NCI-H345 (cell line): Measurements from ENCODE around the gene MAPKAP1.

Experiments
- DNase-seq: peaks from one replicate; lab custom pipeline; 2025; lab: John Stamatoyannopoulos, UW

The MAPKAP1 gene

GRCh38 chr9:125642311-125642710 is 64.7 kb downstream of the MAPKAP1 start:
- no peak for DNase-seq

- DNase-seq, result no peak
These were observed 68.0 kb downstream of the MAPKAP1 start for GRCh38 chr9:125639057-125639456.

GRCh38 chr9:125638239-125639045 is 68.6 kb downstream of the MAPKAP1 start:
- DNase-seq, result no peak

- DNase-seq, result no peak
These were observed 69.8 kb downstream of the MAPKAP1 start for GRCh38 chr9:125637241-125637640.

- DNase-seq, result peak; percentile 9
These were observed 71.1 kb downstream of the MAPKAP1 start for GRCh38 chr9:125635888-125636287.

- no peak for DNase-seq
These were observed 72.8 kb downstream of the MAPKAP1 start for GRCh38 chr9:125634040-125634717.

- DNase-seq, result no peak
These were observed 73.8 kb downstream of the MAPKAP1 start for GRCh38 chr9:125633116-125633745.

GRCh38 chr9:125632321-125633115 is 74.5 kb downstream of the MAPKAP1 start:
- peak; percentile 76 for DNase-seq

- peak; percentile 31 for DNase-seq
These were observed 75.5 kb downstream of the MAPKAP1 start for GRCh38 chr9:125631391-125632085.

- no peak for DNase-seq
These were observed 76.6 kb downstream of the MAPKAP1 start for GRCh38 chr9:125630436-125630835.

- DNase-seq, result no peak
These were observed 77.6 kb downstream of the MAPKAP1 start for GRCh38 chr9:125629446-125629845.

GRCh38 chr9:125626187-125626586 is 80.8 kb downstream of the MAPKAP1 start:
- no peak for DNase-seq

- DNase-seq, result no peak
These were observed 85.8 kb downstream of the MAPKAP1 start for GRCh38 chr9:125621170-125621569.

- DNase-seq, result no peak
These were observed 86.8 kb downstream of the MAPKAP1 start for GRCh38 chr9:125620216-125620615.

GRCh38 chr9:125617087-125617486 is 89.9 kb downstream of the MAPKAP1 start:
- DNase-seq, result no peak

- DNase-seq, result no peak
These were observed 93.9 kb downstream of the MAPKAP1 start for GRCh38 chr9:125613141-125613540.

- no peak for DNase-seq
These were observed 94.4 kb downstream of the MAPKAP1 start for GRCh38 chr9:125612616-125613015.

- DNase-seq, result no peak
These were observed 95.8 kb downstream of the MAPKAP1 start for GRCh38 chr9:125611121-125611765.

GRCh38 chr9:125609744-125610143 is 97.3 kb downstream of the MAPKAP1 start:
- no peak for DNase-seq

GRCh38 chr9:125608489-125609224 is 98.4 kb downstream of the MAPKAP1 start:
- no peak for DNase-seq
